Islet of Langerhans (tissue), 1 donor: Measurements from ENCODE around the gene ASPRV1.
"Not testable (repeated sequence)": the region's sequence is repeated elsewhere in the genome, so short reads cannot be mapped to it uniquely, and the experiment has no call there.

Experiments
- FAIRE-seq: peaks from one replicate; lab custom pipeline; 2011; peaks lifted over from hg19 to GRCh38; lab: Jason Lieb, UNC

Gene ASPRV1

GRCh38 chr2:69961496-69961895, at the start of gene ASPRV1:
Gene ASPRV1 (minus strand): TSS chr2:69961631. CDS start chr2:69961436, 195 bp downstream.
- FAIRE-seq, result no peak

DNA sequence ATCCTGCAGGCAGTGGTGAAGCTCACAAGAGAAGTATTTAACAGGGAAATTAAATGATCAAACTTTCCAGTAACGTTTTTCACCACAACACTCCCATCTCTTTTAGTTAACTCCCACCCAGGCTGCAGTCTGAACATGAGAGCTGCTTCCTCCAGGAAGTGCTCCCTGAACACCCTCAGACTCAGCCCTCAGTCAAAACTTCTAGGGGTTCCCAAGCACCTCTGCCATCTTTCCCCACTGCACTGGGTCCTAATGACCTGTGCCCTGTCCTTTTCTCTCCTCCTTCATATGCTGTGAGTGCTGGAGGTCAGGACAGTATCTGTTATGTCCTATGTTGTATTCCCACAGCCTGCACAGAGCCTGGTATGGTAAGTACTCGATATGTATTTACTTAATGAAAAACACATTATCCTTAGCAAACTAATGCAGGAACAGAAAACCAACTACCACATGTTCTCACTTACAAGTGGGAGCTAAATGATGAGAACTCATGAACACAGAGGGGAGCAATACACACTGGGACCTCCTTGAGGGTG, 49.2 kb upstream of the ASPRV1 start:
- FAIRE-seq, result no peak

DNA sequence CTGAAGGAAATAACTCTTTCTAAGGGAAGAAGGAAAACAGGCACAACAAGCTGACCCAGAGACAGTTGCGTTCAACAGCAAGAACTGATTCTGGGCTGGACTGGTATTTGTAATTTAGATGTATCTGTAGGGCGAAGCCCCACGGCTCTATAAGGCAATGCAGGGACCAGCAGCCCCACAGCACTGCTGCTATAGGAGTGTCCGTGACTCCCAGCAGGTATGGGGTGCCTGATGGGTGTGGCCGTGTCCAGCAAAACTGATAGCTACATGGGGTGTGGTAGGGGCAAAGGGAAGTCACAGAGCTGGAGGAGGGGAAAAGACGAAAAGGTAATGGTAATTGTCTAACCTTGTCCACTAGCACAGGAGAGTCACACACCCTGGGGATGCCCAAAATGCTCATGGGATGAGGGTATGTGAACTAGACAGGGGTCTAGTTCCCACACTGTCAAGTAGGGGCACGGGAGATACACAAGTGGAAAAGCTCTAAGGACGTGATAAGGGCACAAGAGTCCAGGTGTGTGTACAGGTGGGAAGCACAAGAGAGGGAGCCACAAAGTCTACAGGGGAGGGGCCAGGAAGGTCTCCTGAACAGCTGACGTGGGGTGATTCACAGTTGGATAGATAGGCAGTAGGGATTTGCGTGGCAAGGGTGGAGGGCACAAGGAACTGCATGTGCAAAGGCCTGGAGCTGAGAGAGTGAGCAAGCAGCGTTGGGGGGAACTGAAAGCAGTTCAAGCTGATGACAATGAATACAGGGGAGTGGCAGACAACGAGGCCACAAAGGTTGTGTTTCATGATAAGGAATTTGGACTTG, 48.5 kb upstream of the ASPRV1 start:
- no peak for FAIRE-seq

DNA sequence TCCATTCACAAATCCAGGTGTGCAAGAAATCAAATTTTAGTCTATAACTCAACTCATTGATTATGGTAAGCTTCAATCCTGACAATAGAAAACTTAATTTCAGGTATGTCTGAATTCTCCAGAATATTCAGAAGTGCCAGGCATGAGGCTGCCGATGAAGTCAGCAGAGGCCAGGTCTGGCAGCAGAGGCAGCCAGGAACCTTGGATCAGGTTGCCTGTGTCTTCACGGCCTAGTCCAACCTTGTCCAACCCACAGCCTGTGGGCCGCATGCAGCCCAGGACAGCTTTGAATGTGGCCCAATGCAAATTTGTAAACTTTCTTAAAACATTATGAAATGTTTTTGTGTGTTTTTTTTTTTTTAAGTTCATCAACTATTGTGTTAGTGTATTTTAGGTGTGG, 46.9 kb upstream of the ASPRV1 start:
- no peak for FAIRE-seq

DNA sequence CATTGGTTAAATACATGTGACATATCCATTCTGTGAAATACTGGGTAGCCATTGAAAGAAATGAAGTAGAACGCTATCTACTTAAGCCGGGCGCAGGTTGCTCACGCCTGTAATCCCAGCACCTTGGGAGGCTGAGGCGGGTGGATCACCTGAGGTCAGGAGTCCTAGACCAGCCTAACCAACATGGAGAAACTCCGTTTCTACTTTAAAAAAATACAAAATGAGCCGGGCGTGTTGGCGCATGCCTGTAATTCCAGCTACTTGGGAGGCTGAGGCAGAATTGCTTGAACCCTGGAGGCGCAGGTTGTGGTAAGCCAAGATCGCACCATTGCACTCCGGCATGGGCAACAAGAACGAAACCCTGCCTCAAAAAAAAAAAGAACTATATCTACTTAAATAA, 45.7 kb upstream of the ASPRV1 start:
- no peak for FAIRE-seq

GRCh38 chr2:70006447-70006784, 45.0 kb upstream of the ASPRV1 start:
- FAIRE-seq, result no peak

DNA sequence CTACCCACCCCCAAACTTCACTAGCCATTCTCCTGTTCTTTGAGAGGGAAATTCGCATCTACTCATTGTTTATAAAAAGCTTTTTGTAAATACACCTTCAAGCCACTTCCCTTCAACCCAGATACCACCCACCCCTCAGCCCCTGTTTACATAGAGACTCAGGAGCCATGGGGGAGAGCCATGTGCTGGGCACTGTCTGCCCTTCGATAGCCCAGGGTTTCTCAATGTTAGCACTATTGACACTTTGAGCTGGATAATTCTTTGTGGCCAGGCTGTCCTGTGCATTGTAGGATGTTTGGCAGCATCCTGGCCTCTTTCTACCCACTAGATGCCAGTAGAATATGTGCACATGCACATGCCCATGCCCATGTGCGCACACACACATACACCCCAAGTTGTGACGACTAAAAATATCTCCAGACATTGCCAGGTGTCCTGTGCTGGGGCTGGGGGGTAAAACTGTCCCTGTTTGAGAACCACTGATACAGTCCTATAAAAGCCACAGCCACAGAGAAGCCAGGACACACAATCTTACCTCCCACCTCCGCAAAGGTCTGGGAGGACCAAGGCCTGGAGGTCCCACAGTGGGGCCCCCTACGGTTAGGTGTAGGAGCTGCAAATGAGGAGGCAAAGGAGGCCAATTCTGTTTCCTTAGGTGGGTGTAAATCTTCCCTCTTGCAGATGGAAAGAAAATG, 44.5 kb upstream of the ASPRV1 start:
- no peak for FAIRE-seq

DNA sequence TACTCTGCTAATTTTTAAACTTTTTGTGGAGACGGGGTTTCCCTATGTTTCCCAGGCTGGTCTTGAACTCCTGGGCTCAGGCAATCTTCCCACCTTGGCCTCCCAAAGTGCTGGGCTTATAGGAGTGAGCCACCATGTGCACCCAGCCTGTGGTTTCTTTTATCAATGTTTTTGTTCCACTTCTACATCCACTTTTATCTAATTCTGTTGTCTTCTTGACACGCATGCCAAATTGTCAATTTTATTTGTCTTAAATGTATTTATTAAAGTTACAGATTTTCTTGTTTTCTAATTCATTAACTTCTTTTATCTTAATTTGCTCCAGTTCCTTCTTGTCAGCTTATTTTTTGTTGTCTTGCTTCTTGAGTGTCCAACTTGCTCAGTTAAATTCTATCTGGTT, 43.8 kb upstream of the ASPRV1 start:
- FAIRE-seq, result no peak

DNA sequence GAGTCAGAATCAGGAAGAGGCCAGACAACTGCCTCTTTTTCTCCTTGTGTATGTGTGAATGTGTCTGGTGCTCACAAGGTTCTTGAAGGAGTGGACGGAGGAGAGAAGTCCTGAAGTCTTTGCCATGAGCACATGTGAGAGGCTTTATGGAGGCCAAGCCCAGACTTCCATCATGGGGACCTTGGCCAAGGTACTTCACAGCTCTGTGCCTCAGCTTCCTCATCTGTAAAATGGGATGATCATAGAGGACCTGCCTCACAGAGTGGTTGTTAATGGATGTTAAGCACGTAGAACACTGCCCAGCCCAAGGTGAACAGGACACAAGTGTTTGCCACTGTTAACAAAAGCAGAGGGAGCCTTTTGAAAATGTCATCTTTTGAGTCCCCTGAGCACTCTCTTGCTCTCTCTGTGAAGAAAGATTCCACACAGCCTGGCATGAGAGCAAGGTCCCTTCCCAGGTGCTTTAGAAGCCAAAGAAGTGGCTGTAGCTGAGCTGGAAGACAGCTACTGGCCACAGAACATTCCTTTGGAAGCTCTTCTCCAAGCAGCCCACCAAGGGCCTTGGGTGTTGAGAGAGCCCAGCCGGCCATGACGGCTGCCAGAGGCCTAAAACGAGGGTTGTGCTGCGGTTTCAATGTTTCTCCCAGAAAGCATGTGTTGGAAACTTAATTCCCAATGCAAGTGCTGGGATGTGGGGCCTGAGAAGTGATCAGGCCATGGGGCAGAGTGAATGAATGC, 41.8 kb upstream of the ASPRV1 start:
- FAIRE-seq, result no peak

DNA sequence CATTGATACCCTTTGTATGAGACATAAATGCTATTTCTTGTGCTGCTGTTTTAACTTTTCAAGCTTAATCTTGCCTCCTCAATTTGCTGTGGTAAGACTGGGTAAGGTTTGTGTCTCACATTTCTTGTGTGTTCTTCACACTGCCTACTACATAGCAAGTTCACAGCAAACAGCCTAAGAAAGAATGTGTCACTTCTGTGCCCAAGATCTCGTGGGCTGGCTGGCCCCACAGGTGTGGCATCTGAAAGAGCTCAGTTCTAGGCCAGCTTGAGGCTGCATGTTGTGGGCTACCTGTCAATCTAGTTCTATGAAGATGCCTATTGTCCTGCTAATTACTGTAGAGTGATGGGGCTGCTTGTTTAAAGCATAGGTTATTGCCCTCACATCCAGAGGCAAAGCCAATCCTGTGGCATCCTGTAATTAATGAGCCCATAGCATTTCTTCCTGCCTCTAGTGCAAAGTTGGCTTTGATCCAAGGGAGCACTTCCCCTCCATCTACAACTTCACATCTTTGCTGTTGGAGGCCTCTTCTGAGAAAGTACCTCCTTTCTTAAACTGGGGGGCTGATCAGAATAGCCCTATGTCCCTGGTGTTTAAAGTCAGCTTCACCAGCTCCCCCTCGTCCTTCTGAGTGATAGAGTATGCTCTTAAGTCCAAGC, 40.9 kb upstream of the ASPRV1 start:
- no peak for FAIRE-seq

GRCh38 chr2:70000529-70000928, 39.1 kb upstream of the ASPRV1 start:
- FAIRE-seq, result not testable (repeated sequence)

DNA sequence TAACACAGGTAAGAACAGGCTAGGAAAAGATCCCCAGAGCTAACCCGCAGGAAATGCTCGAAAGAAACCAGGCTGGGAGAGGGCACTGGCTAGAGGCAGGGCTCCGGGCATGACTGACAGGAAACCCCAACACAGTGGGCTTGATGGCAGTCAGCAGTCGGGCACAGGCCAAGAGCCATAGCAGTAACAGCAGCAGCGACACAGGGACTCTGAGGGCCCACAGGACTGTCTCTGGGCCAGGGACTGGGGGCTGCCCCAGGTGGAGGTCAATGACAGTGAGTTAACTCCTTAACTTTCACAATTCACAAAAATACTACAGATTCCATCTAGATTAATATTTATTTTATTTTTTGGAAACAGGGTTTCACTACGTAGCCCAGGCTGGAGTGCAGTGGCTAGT, 37.3 kb upstream of the ASPRV1 start:
- no peak for FAIRE-seq

GRCh38 chr2:69997015-69997830, 35.8 kb upstream of the ASPRV1 start:
- no peak for FAIRE-seq

DNA sequence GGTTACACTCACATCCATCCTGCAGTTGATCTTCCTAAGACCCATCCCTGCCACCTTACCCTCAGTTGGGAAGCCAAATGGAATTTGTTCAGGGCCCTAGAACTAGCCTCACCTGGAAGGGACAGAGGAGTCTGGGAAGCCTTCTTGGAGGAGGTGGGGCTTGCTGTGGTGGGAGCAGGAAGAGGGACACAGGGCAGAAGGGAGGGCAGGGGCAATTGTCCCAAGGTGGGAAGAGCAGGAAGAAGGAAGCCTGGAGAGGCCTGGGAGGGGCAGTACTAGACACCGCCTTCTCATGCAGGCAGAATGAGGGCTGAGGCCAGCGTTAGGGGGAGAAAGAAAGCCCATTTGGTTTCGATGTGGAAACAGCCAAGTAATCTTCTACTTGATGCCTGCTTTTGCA, 34.1 kb upstream of the ASPRV1 start:
- FAIRE-seq, result no peak

- FAIRE-seq, result no peak
Measured at GRCh38 chr2:69994166-69994565, 32.7 kb upstream of the ASPRV1 start.

DNA sequence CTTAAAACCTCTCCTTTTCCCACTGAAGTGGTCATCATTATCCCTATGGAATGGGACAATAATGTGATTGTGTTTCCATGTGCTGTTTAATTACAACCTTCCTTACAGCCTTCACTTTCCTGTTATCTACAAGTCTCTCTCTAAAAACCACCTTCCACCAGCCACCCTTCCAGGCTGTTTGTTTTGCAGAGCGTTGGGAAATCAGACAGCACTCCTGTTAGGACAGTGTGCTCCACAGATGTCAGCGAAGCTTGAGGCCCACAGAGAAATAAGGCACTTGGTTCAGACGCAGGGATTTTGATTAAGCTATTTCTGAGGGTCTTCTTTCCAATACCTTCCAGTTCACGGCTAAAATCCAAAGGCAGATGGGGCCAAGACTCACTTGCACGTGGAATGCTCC, 32.3 kb upstream of the ASPRV1 start:
- no peak for FAIRE-seq

DNA sequence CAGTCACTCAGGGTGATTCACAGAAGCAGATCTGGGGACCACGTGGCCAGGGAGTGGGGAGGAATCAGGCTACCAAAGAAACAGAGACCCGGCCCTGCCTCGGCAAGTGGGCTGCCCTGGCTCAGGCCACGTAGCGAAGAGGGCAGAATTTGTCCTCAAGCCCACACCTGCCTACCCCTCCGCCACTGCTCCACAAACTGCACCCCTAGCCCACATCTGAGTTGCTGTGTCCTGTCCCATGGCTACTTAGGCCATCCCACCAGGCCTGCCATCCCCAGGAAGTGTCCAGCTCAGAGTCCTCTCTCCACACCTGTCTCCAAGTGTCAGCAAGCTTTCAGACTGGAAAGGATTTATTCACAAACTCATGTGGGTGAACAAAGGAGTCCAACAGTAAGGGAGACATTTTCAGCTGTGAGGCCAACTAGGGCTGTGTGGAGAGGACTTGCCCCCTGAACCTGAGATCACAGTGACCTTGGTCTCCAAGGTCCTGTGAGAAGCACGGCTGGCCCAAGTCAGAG, 31.7 kb upstream of the ASPRV1 start:
- FAIRE-seq, result no peak

- FAIRE-seq, result no peak
Measured at GRCh38 chr2:69992310-69993047, 31.0 kb upstream of the ASPRV1 start.

GRCh38 chr2:69989441-69990105, 28.1 kb upstream of the ASPRV1 start:
- no peak for FAIRE-seq

GRCh38 chr2:69989009-69989408, 27.6 kb upstream of the ASPRV1 start:
- no peak for FAIRE-seq
